HG02973 (cell line): ENCODE data around the gene TRIP4.

Experiments used
- ATAC-seq: cut with Tn5 transposase; IDR thresholded peaks from one replicate; pipeline ENCODE4 v1.9.1; 2021; ENCODE audit warnings: moderate library complexity; ENCODE audit not compliant: unreplicated experiment

Gene TRIP4

GRCh38 chr15:64443747-64444621, 56.3 kb downstream of the TRIP4 start:
- ATAC-seq: peak; percentile 49

GRCh38 chr15:64444836-64445235, 57.2 kb downstream of the TRIP4 start:
- no peak for ATAC-seq

GRCh38 chr15:64447536-64448315, 60.1 kb downstream of the TRIP4 start:
- no peak for ATAC-seq

- no peak for ATAC-seq
These were observed 65.5 kb downstream of the TRIP4 start for GRCh38 chr15:64452988-64453688.

GRCh38 chr15:64453689-64454037, 66.0 kb downstream of the TRIP4 start:
- ATAC-seq: no peak

GRCh38 chr15:64454282-64454681, 66.6 kb downstream of the TRIP4 start:
- no peak for ATAC-seq

- ATAC-seq: no peak
These were observed 68.3 kb downstream of the TRIP4 start for GRCh38 chr15:64455961-64456371.

GRCh38 chr15:64456634-64457108, 69.0 kb downstream of the TRIP4 start:
- no peak for ATAC-seq

- ATAC-seq: no peak
These were observed 71.6 kb downstream of the TRIP4 start for GRCh38 chr15:64459066-64459781.

- ATAC-seq: peak; percentile 49
These were observed 72.6 kb downstream of the TRIP4 start, which contains the start of gene ZNF609 for GRCh38 chr15:64460206-64460723. Gene ZNF609 (plus strand): TSS chr15:64460578. CDS start chr15:64499420, 38,842 bp downstream.

- no peak for ATAC-seq
These were observed 73.4 kb downstream of the TRIP4 start for GRCh38 chr15:64460724-64461720.

- ATAC-seq: no peak
These were observed 74.1 kb downstream of the TRIP4 start for GRCh38 chr15:64461721-64462162.

GRCh38 chr15:64462492-64462891, 74.9 kb downstream of the TRIP4 start:
- ATAC-seq: no peak

GRCh38 chr15:64464276-64465005, 76.8 kb downstream of the TRIP4 start:
- no peak for ATAC-seq

GRCh38 chr15:64466408-64467141, 78.9 kb downstream of the TRIP4 start:
- ATAC-seq: no peak

- no peak for ATAC-seq
These were observed 84.5 kb downstream of the TRIP4 start for GRCh38 chr15:64472161-64472560.

- no peak for ATAC-seq
These were observed 87.2 kb downstream of the TRIP4 start for GRCh38 chr15:64474846-64475245.

GRCh38 chr15:64476550-64476949, 88.9 kb downstream of the TRIP4 start:
- ATAC-seq: no peak
